ENCODE measurements around the gene TPRG1L. TPM values are rescaled to one million over a fixed set of nuclear protein-coding genes. Genes with fewer than 3 reads are reported as not detected.
A peak's percentile ranks its signal among the peaks of the same experiment; 100 is the strongest.

The TPRG1L gene
- polyA plus RNA-seq, 1 experiment, result 44.2 TPM

DNA sequence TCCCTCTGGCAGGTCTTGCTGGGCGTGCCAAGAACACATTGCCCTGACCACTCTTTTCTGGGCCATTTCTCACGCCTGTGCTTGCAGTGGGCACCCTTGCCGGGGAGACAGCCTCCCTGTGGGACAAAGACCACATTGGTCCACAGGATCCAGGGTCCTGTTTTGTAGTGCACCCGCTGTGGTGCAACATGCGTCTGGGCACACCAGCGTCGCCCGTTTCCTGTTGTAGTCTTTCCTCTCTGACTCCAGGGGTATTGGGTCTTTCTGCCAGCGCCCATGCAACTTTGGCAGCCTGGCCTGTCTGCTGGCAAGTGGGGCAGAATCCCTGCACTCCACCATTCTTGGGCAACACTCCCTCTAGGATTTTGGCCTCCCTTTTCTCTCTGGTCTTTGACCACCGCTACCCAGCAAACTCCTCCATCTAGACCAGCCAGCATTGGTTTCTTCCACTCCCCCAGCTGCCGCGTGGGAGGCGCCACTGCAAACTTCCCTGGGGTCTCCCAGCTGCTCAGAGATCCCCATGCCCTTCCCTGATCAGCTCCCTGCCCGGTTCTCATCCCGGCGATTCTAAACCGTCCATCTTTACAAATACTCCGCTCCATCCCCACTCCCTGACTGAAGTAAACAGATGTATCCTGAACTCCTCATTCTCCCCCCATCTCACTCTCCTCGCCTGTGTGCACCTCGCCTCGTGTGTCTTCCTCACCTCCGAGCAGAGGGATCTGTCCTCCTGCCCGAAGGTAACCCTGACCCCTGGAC lies 1.2 kb upstream of the TPRG1L start:
- ChIA-PET POLR2A (no interaction called here), CTCF (interaction anchor here (0.9 to 6.4 kb wide), 2 partner anchors 35 to 171 kb away, joined by 4 to 64 read pairs; no protein-coding TSS in a partner anchor)
- no peaks in the 10 kb centered on the region; the same call in 1 of the 2 replicates for H3K9me3 ChIP-seq (ENCODE audit: control insufficient read depth, insufficient read depth, low read length)
- no peak overlapping the region for H3K27ac ChIP-seq (ENCODE audit: low read depth, low read length)
- H3K27me3 ChIP-seq (ENCODE audit: control insufficient read depth, insufficient read depth, low read length), result no peaks in the 10 kb centered on the region
- no peak for DNase-seq (ENCODE audit: low read depth, low spot score)
- H3K4me3 ChIP-seq (ENCODE audit: low read depth, low read length), result peak overlapping the region; percentile 88
- TF ChIP-seq, protein P1, sequence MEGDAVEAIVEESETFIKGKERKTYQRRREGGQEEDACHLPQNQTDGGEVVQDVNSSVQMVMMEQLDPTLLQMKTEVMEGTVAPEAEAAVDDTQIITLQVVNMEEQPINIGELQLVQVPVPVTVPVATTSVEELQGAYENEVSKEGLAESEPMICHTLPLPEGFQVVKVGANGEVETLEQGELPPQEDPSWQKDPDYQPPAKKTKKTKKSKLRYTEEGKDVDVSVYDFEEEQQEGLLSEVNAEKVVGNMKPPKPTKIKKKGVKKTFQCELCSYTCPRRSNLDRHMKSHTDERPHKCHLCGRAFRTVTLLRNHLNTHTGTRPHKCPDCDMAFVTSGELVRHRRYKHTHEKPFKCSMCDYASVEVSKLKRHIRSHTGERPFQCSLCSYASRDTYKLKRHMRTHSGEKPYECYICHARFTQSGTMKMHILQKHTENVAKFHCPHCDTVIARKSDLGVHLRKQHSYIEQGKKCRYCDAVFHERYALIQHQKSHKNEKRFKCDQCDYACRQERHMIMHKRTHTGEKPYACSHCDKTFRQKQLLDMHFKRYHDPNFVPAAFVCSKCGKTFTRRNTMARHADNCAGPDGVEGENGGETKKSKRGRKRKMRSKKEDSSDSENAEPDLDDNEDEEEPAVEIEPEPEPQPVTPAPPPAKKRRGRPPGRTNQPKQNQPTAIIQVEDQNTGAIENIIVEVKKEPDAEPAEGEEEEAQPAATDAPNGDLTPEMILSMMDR (IDR thresholded peaks at IDR 0.05; ENCODE audit: low read depth, low read length), result no peak

DNA sequence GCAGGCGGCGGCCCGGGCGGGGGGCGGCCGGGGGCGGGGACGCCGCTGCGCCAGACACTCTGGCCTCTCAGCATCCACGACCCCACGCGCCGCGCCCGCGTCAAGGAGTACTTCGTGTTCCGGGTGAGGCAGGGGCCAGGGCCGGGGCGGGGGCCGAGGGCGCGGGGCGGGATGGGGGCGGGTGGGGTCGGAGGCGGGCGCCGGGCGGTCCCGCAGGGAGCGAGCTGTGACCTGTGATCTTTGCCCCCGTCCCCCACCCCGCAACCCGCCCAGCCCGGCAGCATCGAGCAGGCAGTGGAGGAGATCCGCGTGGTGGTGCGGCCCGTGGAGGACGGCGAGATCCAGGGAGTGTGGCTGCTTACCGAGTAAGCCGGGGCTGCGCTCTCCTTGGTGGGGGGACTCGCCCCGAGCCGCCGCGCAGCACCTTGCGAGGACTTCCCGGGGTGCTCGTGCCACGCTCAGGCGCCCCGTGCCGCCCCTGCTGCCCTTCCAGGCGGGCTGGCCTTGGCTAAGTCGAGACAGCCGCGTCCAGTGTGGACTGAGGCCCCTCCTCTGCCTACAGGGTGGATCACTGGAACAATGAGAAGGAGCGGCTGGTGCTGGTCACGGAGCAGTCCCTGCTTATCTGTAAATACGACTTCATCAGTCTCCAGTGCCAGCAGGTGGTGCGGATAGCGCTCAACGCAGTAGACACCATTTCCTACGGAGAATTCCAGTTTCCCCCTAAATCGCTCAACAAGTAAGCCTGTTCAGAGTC lies 514 bp downstream of the TPRG1L start:
- TF ChIP-seq, protein P1 (IDR thresholded peaks at IDR 0.05; ENCODE audit: low read depth, low read length), result no peak
- Histone ChIP-seq H3K4me3 (ENCODE audit: low read depth, low read length) (peak overlapping the region; percentile 74), H3K9me3 (ENCODE audit: control insufficient read depth, insufficient read depth, low read length) (no peaks in the 10 kb centered on the region; the same call in 1 of the 2 replicates), H3K27ac (ENCODE audit: low read depth, low read length) (no peak overlapping the region), H3K27me3 (ENCODE audit: control insufficient read depth, insufficient read depth, low read length) (no peaks in the 10 kb centered on the region)
- ChIA-PET CTCF (interaction anchor here (0.9 to 1.2 kb wide), 4 partner anchors 11 to 172 kb away, joined by 3 to 6 read pairs (median 4); no protein-coding TSS in a partner anchor), POLR2A (no interaction called here)
- no peak for DNase-seq (ENCODE audit: low read depth, low spot score)

DNA sequence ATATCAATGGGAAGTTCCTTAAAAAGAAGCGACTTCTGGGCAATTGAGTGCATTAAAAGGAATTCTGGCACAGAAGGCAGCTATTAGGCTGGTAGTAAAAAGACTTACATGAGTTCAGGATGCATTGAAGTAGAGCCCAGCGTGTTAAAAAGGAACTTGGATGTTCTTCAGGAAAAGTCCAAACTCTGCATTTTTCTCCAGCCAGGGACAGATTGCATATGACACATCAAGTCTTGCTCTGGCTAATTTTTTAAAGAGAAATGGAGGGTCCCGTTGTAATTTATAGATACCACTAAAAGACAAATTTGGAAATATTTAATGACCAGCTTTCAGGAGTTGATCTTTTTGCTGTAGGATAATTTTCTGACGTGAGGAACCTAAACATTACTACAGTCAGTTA lies 1.2 kb downstream of the TPRG1L start:
- TF ChIP-seq, protein P1 (IDR thresholded peaks at IDR 0.05; ENCODE audit: low read depth, low read length), result no peak
- CTCF ChIA-PET, result interaction anchor here (0.7 to 1.3 kb wide), 6 partner anchors 12 to 173 kb away, joined by 3 to 6 read pairs (median 4); partner anchors contain the start of gene WRAP73

GRCh38 chr1:3627515-3628253 lies 2.9 kb downstream of the TPRG1L start:
- no peak for DNase-seq (ENCODE audit: low read depth, low spot score)
- TF ChIP-seq, protein P1 (IDR thresholded peaks at IDR 0.05; ENCODE audit: low read depth, low read length), result no peak
- no peaks in the 10 kb centered on the region for H3K27me3 ChIP-seq (ENCODE audit: control insufficient read depth, insufficient read depth, low read length)
- ChIA-PET CTCF (interaction anchor here (0.7 to 2.9 kb wide), 3 partner anchors 8 to 174 kb away, joined by 3 to 16 read pairs (median 12); no protein-coding TSS in a partner anchor), POLR2A (interaction anchor here (1.2 kb wide), 1 partner anchor 54 kb away, joined by 3 read pairs; no protein-coding TSS in a partner anchor)
- no peak overlapping the region for H3K27ac ChIP-seq (ENCODE audit: low read depth, low read length)
- no peaks in the 10 kb centered on the region; the same call in 1 of the 2 replicates for H3K9me3 ChIP-seq (ENCODE audit: control insufficient read depth, insufficient read depth, low read length)
- H3K4me3 ChIP-seq (ENCODE audit: low read depth, low read length), result no peak overlapping the region

More for the DNA sequence above, 1.2 kb downstream of the TPRG1L start:
- H3K27ac ChIP-seq (ENCODE audit: low read depth, low read length), result no peak overlapping the region
- DNase-seq (ENCODE audit: low read depth, low spot score), result no peak
- no peaks in the 10 kb centered on the region for H3K27me3 ChIP-seq (ENCODE audit: control insufficient read depth, insufficient read depth, low read length)
- peak overlapping the region; percentile 74 for H3K4me3 ChIP-seq (ENCODE audit: low read depth, low read length)
- H3K9me3 ChIP-seq (ENCODE audit: control insufficient read depth, insufficient read depth, low read length), result no peaks in the 10 kb centered on the region; the same call in 1 of the 2 replicates
- POLR2A ChIA-PET, result interaction anchor here (0.7 kb wide), 1 partner anchor 136 kb away, joined by 4 read pairs; no protein-coding TSS in a partner anchor
